ENCODE results near the gene SRF.

DNA sequence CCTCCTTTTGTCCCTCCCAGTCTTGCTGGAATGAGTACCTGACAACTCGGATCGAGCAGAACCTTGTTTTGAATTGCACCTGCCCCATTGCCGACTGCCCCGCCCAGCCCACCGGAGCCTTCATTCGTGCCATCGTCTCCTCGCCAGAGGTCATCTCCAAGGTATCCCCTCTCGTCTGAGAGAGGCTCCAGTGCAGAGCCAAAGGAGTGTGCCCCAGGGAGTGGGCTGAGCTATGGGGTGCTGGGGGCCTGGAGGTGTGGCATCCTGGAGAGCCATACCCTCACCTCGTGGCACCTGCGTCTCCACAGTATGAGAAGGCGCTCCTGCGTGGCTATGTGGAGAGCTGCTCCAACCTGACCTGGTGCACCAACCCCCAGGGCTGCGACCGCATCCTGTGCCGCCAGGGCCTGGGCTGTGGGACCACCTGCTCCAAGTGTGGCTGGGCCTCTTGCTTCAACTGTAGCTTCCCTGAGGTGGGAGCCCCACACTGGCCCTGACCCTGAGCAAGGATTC, 49.4 kb downstream of the SRF start:
- TF ChIP-seq CTCF (IDR thresholded peaks at IDR 0.05; ENCODE audit: poor library complexity) (no peak), EZH2phosphoT487 (IDR thresholded peaks at IDR 0.05; ENCODE audit: low read depth, severe bottlenecking, unreplicated experiment) (no peak), EZH2 (IDR thresholded peaks at IDR 0.05; ENCODE audit: borderline replicate concordance) (no peak)
